A549 treated with RU486 at 1 μM for 4 hours (cell line): ENCODE results near the gene CAPN5. TPM values are rescaled to one million over a fixed set of nuclear protein-coding genes. Genes with fewer than 3 reads are reported as not detected.

Experiments used
- total RNA-seq: library from RNA; stranded (reverse); fragments of 200-300 nt; extraction: Qiagen RNA extraction; gene quantifications from 5 replicates; pipeline ENCODE4 v1.2.3, GENCODE V29; 2022; ENCODE audit warnings: low read depth

CAPN5 gene
- 6.4 to 10.0 TPM (median 7.2 TPM) in 5 replicates for total RNA-seq

GRCh38 chr11:77066229-77067042 is at the start of gene CAPN5:
Gene CAPN5, plus strand, starts transcription at chr11:77066971. Its CDS starts 17,916 bp downstream, at chr11:77084887.

GRCh38 chr11:77102246-77103210 is 35.8 kb downstream of the CAPN5 start, which contains the start of gene OMP:
Gene OMP, plus strand, starts transcription at chr11:77102840. Its CDS starts 0 bp downstream, at chr11:77102840.

GRCh38 chr11:77127920-77128691 is 61.3 kb downstream of the CAPN5 start, which contains the start of gene MYO7A:
Gene MYO7A, plus strand, starts transcription at chr11:77128246. Its CDS starts 2,389 bp downstream, at chr11:77130635.

Other genes starting within 250 kb of the CAPN5 start
- 15.8 to 18.7 TPM (median 16.6 TPM) in 5 replicates for gene ACER3, start 206.1 kb upstream of the CAPN5 start, total RNA-seq
- gene B3GNT6, start 32.6 kb upstream of the CAPN5 start, total RNA-seq = 0.12 to 0.16 TPM (median 0.14 TPM) in 3 of 5 replicates, not detected in the others
- gene OMP, start 35.9 kb downstream of the CAPN5 start, total RNA-seq = not detected in 5 replicates
- gene MYO7A, start 61.3 kb downstream of the CAPN5 start, total RNA-seq = 1.1 to 1.4 TPM (median 1.2 TPM) in 5 replicates
- gene GDPD4, start 234.7 kb downstream of the CAPN5 start, total RNA-seq = not detected in 5 replicates